T-helper 17 cell (primary cell): Measurements from ENCODE around the gene TNNT1. TPM values are rescaled to one million over a fixed set of nuclear protein-coding genes. Genes with fewer than 3 reads are reported as not detected.
"Not testable (repeated sequence)": the region's sequence is repeated elsewhere in the genome, so short reads cannot be mapped to it uniquely, and the experiment has no call there.

Experiments used
- ATAC-seq: fragments of 150-1000 bp; cut with Tn5 transposase; 2 replicates; pipeline ENCODE4 v1.10.0; 2021; ENCODE audit warnings: mild to moderate bottlenecking, moderate library complexity
- DNase-seq, 3 donors: peaks; one replicate each; pipeline versions ENCODE4 v3.0.0 to v3.0.0-alpha.2; 2020 to 2021
- H3K9me3 ChIP-seq: one replicate; pipeline ENCODE4 v1.7.0; 2013; ENCODE audit warnings: low read length, mild to moderate bottlenecking; ENCODE audit not compliant: control insufficient read depth, poor library complexity, severe bottlenecking
- H3K27ac Mint-ChIP-seq: one replicate; pipeline ENCODE4 v1.8.0; 2022; ENCODE audit warnings: mild to moderate bottlenecking, moderate library complexity, mixed read lengths
- H3K27me3 Mint-ChIP-seq: one replicate; pipeline ENCODE4 v1.8.0; 2022; ENCODE audit warnings: mixed read lengths
- H3K36me3 Mint-ChIP-seq: one replicate; pipeline ENCODE4 v1.8.0; 2022; ENCODE audit warnings: low read depth, mixed read lengths
- H3K4me1 Mint-ChIP-seq: one replicate; pipeline ENCODE4 v1.8.0; 2022; ENCODE audit warnings: mild to moderate bottlenecking, mixed read lengths
- H3K4me3 Mint-ChIP-seq: one replicate; pipeline ENCODE4 v1.8.0; 2022; ENCODE audit warnings: mild to moderate bottlenecking, moderate library complexity, mixed read lengths
- total RNA-seq, 4 donors: library from RNA in 2 of 4; stranded (reverse) in 2 of 4; gene quantifications; one replicate each; pipeline ENCODE4 v1.2.3 and lab custom pipeline; 2022 to 2026

Gene TNNT1
- total RNA-seq, 2 donors from 2014 or later, result 0.52 TPM; not detected in 1

- ATAC-seq (no peak), DNase-seq (no peak)
- H3K9me3 ChIP-seq, result no peaks in the 10 kb centered on the region
- Mint-ChIP-seq H3K27ac (no peak overlapping the region), H3K4me1 (peaks cover 22% of the 10 kb centered on the region), H3K36me3 (peaks cover 8% of the 10 kb centered on the region), H3K4me3 (no peak overlapping the region), H3K27me3 (peaks cover 69% of the 10 kb centered on the region)
Observed at GRCh38 chr19:55175117-55175867, 26.3 kb upstream of the TNNT1 start.

DNA sequence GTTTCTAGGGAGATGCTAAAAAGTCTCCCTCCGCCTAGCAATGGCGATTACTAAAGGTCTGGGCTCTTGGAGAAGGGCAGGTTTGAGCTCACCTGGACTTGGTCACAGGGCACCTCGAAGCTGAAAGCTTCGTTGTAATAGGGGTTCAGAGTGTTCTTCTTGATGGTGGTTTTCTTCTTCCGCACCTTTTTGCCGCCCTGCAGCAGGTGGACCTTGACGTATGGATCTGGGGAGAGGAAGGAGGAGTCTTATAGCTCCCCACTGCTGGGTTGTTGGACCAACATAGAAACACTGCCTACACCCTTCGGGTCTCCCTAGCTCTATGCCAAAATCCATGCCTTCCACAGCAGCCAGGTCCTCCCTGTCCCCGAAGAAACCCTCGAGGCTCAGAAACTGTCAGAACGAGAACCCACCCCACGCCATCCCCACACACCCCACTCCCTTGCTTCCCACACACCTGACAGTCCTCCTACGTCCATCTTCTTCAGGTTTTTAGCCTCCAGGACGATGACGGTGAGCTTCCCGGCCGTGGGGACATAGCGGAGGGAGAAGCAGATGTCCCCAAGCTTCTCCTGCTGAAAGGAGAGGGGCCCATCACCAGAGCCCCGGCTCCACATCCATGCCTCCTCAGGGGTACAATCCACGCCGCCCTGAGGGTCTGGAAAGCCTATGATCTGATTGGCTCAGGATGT, 25.6 kb upstream of the TNNT1 start:
- H3K27me3 Mint-ChIP-seq, result peaks cover 77% of the 10 kb centered on the region
- ATAC-seq (no peak), DNase-seq (no peak)
- H3K27ac Mint-ChIP-seq, result no peak overlapping the region
- no peaks in the 10 kb centered on the region for H3K9me3 ChIP-seq
- peaks cover 19% of the 10 kb centered on the region for H3K4me1 Mint-ChIP-seq
- peak overlapping the region; percentile 84 for H3K4me3 Mint-ChIP-seq
- H3K36me3 Mint-ChIP-seq, result peaks cover 8% of the 10 kb centered on the region

GRCh38 chr19:55173714-55174409, 24.9 kb upstream of the TNNT1 start:
- no peak overlapping the region for H3K27ac Mint-ChIP-seq
- peak overlapping the region; percentile 84 for H3K4me3 Mint-ChIP-seq
- ATAC-seq (peak; percentile 42), DNase-seq (no peak)
- peaks cover 81% of the 10 kb centered on the region for H3K27me3 Mint-ChIP-seq
- H3K9me3 ChIP-seq, result no peaks in the 10 kb centered on the region
- peaks cover 16% of the 10 kb centered on the region for H3K4me1 Mint-ChIP-seq
- H3K36me3 Mint-ChIP-seq, result peaks cover 8% of the 10 kb centered on the region

GRCh38 chr19:55173186-55173713, 24.2 kb upstream of the TNNT1 start:
- H3K4me1 Mint-ChIP-seq, result peaks cover 14% of the 10 kb centered on the region
- peak overlapping the region; percentile 84 for H3K4me3 Mint-ChIP-seq
- H3K9me3 ChIP-seq, result no peaks in the 10 kb centered on the region
- H3K27me3 Mint-ChIP-seq, result peaks cover 75% of the 10 kb centered on the region
- ATAC-seq, result no peak
- H3K27ac Mint-ChIP-seq, result no peak overlapping the region
- H3K36me3 Mint-ChIP-seq, result peaks cover 8% of the 10 kb centered on the region
- DNase-seq, result no peak

DNA sequence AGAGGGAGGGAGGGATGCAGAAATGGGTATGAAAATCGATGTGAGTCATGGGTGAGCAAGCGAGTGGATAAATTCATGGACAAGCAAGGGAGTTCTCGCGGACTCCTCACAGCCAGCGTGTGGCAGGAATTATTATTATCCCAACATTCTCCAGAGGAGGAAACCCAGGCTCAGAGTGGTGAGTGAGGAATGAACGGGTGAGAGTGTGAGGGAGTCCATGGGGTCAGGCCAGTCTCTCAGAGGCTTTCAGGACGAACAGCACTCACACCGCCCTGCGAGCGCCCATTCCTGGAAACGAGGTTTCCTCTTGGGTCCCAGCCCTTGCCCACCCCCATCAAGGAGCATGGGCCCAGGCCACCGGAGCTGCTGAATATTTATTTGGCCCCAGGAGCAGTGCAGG, 23.7 kb upstream of the TNNT1 start:
- no peaks in the 10 kb centered on the region for H3K9me3 ChIP-seq
- Mint-ChIP-seq H3K36me3 (peaks cover 8% of the 10 kb centered on the region), H3K4me1 (peaks cover 12% of the 10 kb centered on the region), H3K4me3 (peak overlapping the region; percentile 84), H3K27me3 (peaks cover 73% of the 10 kb centered on the region), H3K27ac (no peak overlapping the region)
- ATAC-seq, result no peak
- DNase-seq, result no peak

- Mint-ChIP-seq H3K27me3 (peaks cover 74% of the 10 kb centered on the region), H3K4me1 (peaks cover 11% of the 10 kb centered on the region), H3K4me3 (peak overlapping the region; percentile 84)
- not testable (repeated sequence) for H3K9me3 ChIP-seq, ATAC-seq, H3K36me3 Mint-ChIP-seq, H3K27ac Mint-ChIP-seq, DNase-seq
Observed at GRCh38 chr19:55172318-55172717, 23.3 kb upstream of the TNNT1 start.

DNA sequence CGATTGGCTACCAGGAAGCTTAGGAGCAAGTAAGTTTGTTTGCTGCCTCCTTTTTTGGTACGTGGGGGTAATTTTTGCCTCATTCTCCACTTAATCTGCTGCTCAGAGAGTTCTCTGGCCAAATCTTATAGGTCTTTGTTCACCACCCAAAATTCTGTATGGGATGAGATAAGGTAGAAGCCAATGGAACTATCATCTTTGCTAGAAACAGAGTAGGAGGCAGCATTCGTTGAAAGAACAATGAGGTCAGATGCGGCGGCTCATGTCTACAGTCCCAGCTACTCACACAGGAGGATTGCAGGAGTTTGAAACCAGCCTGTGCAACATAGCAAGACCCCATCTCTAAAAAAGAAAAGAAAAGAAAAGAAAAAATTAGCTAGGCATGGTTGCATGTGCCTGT, 22.4 kb upstream of the TNNT1 start:
- no peaks in the 10 kb centered on the region for H3K9me3 ChIP-seq
- Mint-ChIP-seq H3K4me3 (no peak overlapping the region), H3K27ac (no peak overlapping the region), H3K27me3 (peaks cover 74% of the 10 kb centered on the region), H3K4me1 (peaks cover 18% of the 10 kb centered on the region), H3K36me3 (peaks cover 12% of the 10 kb centered on the region)
- ATAC-seq, result no peak
- no peak for DNase-seq

DNA sequence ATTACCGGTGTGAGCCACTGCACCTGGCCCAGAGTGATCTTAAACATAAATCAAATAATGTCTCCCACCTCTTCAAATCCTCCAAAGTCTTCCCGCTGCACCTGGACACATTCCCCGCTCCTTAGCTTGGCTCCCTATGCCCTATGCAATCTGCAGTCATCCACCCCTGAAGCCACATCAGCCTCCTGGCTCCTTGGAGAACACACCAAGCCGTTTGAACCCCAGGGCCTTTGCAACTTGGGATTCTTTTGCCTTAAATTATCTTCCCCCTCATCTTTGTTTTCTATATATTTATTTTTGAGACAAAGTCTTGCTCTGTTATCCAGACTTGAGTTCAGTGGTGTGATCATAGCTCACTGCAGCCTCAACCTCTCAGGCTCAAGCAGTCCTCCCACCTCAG, 20.1 kb upstream of the TNNT1 start:
- no peaks in the 10 kb centered on the region for H3K9me3 ChIP-seq
- Mint-ChIP-seq H3K36me3 (peaks cover 13% of the 10 kb centered on the region), H3K27ac (no peak overlapping the region), H3K4me1 (peaks cover 18% of the 10 kb centered on the region), H3K27me3 (peaks cover 79% of the 10 kb centered on the region), H3K4me3 (no peak overlapping the region)
- no peak for ATAC-seq
- DNase-seq, result no peak

- Mint-ChIP-seq H3K27ac (no peak within 1 kb of the TSS), H3K27me3 (peaks cover 68% of the 10 kb centered on the region), H3K4me3 (peak within 1 kb of the TSS; percentile 37), H3K4me1 (peaks cover 12% of the 10 kb centered on the region), H3K36me3 (peaks cover 6% of the 10 kb centered on the region)
- ATAC-seq, result peak; percentile 86
- H3K9me3 ChIP-seq, result no peaks in the 10 kb centered on the region
- peak in 2 of 3 donors; percentile 35 to 45 for DNase-seq
Observed at GRCh38 chr19:55166530-55167268, 17.7 kb upstream of the TNNT1 start, which contains the start of gene DNAAF3. Gene DNAAF3, minus strand, starts transcription at chr19:55166613. Its CDS starts 200 bp downstream, at chr19:55166413.

DNA sequence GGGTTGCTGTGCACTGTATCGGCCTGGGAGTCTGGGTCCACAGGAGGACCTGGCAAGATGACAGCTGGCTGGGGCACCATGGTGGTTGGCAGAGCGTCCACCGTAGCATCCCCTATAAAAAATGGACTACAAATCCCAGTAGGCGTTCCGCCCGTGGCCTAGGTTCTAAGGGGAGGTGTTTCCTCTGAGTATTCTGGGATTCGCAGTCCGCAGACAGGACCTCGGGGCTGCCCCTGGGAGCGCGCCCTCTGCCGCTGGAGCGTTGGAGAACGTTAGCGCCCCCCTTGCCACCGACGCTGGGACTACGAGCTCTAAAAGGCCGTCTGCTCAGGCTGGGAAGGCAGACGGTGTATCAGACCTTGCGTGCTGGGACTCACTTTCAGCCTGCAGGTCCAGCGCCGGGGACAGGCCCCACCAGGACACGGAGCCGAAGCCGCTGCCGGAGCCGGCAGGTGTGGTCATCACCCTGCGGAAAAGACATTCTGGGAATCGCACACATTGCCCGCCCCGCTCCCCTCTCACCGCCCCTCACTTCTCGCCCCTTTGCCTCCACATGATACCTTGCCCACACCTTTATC, 17.0 kb upstream of the TNNT1 start:
- H3K4me3 Mint-ChIP-seq, result peak overlapping the region; percentile 37
- DNase-seq (no peak), ATAC-seq (peak; percentile 35)
- H3K9me3 ChIP-seq, result no peaks in the 10 kb centered on the region
- peaks cover 12% of the 10 kb centered on the region for H3K4me1 Mint-ChIP-seq
- peaks cover 6% of the 10 kb centered on the region for H3K36me3 Mint-ChIP-seq
- peaks cover 61% of the 10 kb centered on the region for H3K27me3 Mint-ChIP-seq
- H3K27ac Mint-ChIP-seq, result no peak overlapping the region

DNA sequence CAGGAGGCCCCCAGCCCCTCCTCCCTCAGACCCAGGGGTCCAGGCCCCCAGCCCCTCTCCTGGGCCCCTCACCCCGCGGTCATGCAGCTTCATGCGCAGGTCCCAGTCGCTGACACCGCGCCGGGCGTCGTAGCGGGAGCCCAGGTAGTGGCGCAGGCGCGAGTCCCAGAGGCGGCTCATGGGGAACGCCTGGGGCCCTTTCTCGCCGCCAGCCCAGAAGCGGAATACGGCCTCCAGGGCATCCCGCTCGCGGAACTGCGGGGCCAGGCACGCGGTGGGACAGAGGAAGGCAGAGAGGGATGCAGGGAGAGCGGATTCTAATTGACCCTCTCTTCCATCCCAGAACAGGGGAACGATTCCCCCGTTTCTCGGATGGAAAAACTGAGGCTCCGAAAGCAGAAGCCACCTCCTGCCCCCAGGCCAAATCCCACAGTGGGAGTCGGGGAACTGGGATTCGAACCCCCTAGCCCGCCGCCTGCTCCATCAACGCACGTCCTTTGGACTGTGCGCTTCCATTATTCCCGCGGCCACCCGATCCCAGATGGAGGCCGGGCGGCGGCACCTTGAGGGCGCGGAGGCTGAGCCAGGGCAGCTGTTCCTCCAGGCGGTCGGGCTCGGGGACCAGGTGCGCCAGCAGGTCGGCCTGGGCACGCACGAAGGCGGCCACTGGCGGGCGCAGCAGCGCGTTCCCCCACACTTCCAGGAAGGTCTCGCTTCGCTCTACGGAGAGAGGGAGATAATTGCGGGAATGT, 12.7 kb upstream of the TNNT1 start:
- ATAC-seq, result no peak
- no peak overlapping the region for H3K4me3 Mint-ChIP-seq
- H3K9me3 ChIP-seq, result no peaks in the 10 kb centered on the region
- H3K36me3 Mint-ChIP-seq, result peaks cover 7% of the 10 kb centered on the region
- DNase-seq, result no peak
- H3K27ac Mint-ChIP-seq, result no peak overlapping the region
- H3K27me3 Mint-ChIP-seq, result peaks cover 45% of the 10 kb centered on the region
- H3K4me1 Mint-ChIP-seq, result peaks cover 9% of the 10 kb centered on the region

GRCh38 chr19:55160986-55161365, 12.0 kb upstream of the TNNT1 start:
- no peak overlapping the region for H3K27ac Mint-ChIP-seq

More at GRCh38 chr19:55160986-55161365, 12.0 kb upstream of the TNNT1 start:
- DNase-seq, result no peak
- no peaks in the 10 kb centered on the region for H3K9me3 ChIP-seq
- H3K36me3 Mint-ChIP-seq, result peaks cover 3% of the 10 kb centered on the region
- peaks cover 44% of the 10 kb centered on the region for H3K27me3 Mint-ChIP-seq
- no peak for ATAC-seq
- H3K4me3 Mint-ChIP-seq, result peak overlapping the region; percentile 3
- H3K4me1 Mint-ChIP-seq, result peaks cover 7% of the 10 kb centered on the region
